ENCODE data around the gene TLE1.
"Not testable (repeated sequence)": the region's sequence is repeated elsewhere in the genome, so short reads cannot be mapped to it uniquely, and the experiment has no call there.

TLE1 gene

GRCh38 chr9:81689343-81690175 is at the start of gene TLE1:
Gene TLE1 (minus strand): TSS chr9:81689547. CDS start chr9:81688240, 1,307 bp downstream.
- H3K4me3 ChIP-seq (ENCODE audit: low read depth, low read length) = peak within 1 kb of the TSS; percentile 74
- DNase-seq (ENCODE audit: low read depth) = peak; percentile 95
- no peak for TF ChIP-seq CTCF (IDR thresholded peaks at IDR 0.05; ENCODE audit: insufficient read depth, low read depth, low read length, missing control alignments)

- no peak overlapping the region for H3K4me3 ChIP-seq (ENCODE audit: low read depth, low read length)
- TF ChIP-seq CTCF (IDR thresholded peaks at IDR 0.05; ENCODE audit: insufficient read depth, low read depth, low read length, missing control alignments) = no peak
- DNase-seq (ENCODE audit: low read depth) = peak; percentile 16
These were observed 48.6 kb upstream of the TLE1 start for GRCh38 chr9:81737871-81738507.

- not testable (repeated sequence) for DNase-seq (ENCODE audit: low read depth); H3K4me3 ChIP-seq (ENCODE audit: low read depth, low read length)
These were observed 41.2 kb upstream of the TLE1 start for GRCh38 chr9:81730498-81730897.

GRCh38 chr9:81729135-81729534 is 39.8 kb upstream of the TLE1 start:
- DNase-seq (ENCODE audit: low read depth) = peak; percentile 78
- peak overlapping the region; percentile 66 for H3K4me3 ChIP-seq (ENCODE audit: low read depth, low read length)

GRCh38 chr9:81724242-81724889 is 35.0 kb upstream of the TLE1 start:
- H3K4me3 ChIP-seq (ENCODE audit: low read depth, low read length) = no peak overlapping the region
- DNase-seq (ENCODE audit: low read depth) = no peak
- TF ChIP-seq CTCF (IDR thresholded peaks at IDR 0.05; ENCODE audit: insufficient read depth, low read depth, low read length, missing control alignments) = no peak

More at GRCh38 chr9:81729135-81729534, 39.8 kb upstream of the TLE1 start:
- no peak for TF ChIP-seq CTCF (IDR thresholded peaks at IDR 0.05; ENCODE audit: insufficient read depth, low read depth, low read length, missing control alignments)

GRCh38 chr9:81722277-81722676 is 32.9 kb upstream of the TLE1 start:
- TF ChIP-seq CTCF (IDR thresholded peaks at IDR 0.05; ENCODE audit: insufficient read depth, low read depth, low read length, missing control alignments) = no peak
- DNase-seq (ENCODE audit: low read depth) = no peak
- no peak overlapping the region for H3K4me3 ChIP-seq (ENCODE audit: low read depth, low read length)

GRCh38 chr9:81720450-81721086 is 31.2 kb upstream of the TLE1 start:
- no peak overlapping the region for H3K4me3 ChIP-seq (ENCODE audit: low read depth, low read length)
- DNase-seq (ENCODE audit: low read depth) = no peak
- TF ChIP-seq CTCF (IDR thresholded peaks at IDR 0.05; ENCODE audit: insufficient read depth, low read depth, low read length, missing control alignments) = no peak

All from GM12865 (cell line).